ENCODE results near the gene TRIM15. TPM values are rescaled to one million over a fixed set of nuclear protein-coding genes. Genes with fewer than 3 reads are reported as not detected.
"Not testable (repeated sequence)": the region's sequence is repeated elsewhere in the genome, so short reads cannot be mapped to it uniquely, and the experiment has no call there.

TRIM15 gene
- total RNA-seq: not detected in 2 replicates

DNA sequence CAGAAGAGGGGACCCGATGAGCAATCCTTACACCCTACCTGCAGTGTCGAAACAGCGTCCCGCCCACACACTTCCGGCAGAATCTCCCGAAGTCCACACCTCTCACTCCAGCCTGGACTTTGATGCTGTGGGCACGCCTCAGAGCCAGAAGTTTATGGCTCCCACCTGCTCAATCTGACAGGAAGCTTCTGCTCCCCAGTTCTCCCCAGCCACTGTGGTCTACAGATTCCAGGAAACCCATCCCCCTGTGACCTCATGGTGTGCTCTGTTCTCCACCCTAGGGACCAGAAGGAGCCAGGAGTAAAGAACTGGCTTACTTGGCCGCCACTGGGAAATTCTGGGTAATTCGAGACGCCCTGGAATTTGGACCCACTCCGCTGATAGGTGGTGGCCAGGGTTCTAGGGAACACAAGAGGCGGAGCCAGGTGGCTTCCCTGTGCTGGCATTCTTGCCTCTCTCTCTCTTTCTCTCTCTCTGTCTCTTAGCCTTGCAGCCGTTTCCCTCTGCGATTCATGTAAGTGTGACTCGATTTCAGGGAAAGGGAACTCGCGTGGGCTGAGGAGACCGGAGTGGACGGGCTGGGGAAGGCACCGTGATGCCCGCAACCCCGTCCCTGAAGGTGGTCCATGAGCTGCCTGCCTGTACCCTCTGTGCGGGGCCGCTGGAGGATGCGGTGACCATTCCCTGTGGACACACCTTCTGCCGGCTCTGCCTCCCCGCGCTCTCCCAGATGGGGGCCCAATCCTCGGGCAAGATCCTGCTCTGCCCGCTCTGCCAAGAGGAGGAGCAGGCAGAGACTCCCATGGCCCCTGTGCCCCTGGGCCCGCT lies at the start of gene TRIM15:
TSS of gene TRIM15 (plus strand) at position 457 of the 828 bp plus-strand sequence. CDS start at position 596, 139 bp downstream.
- Histone ChIP-seq H2AFZ (ENCODE audit: low read length) (no peak within 1 kb of the TSS), H3K4me2 (ENCODE audit: insufficient read depth, low read length) (no peak within 1 kb of the TSS), H4K20me1 (ENCODE audit: insufficient read depth, low read length) (no peaks in the 10 kb centered on the region), H3K4me1 (ENCODE audit: insufficient read depth, low read length) (no peaks in the 10 kb centered on the region), H3K79me2 (ENCODE audit: insufficient read depth, low read length) (no peaks in the 10 kb centered on the region), H3K4me3 (ENCODE audit: insufficient read depth, low read length) (no peak within 1 kb of the TSS), H3K27me3 (ENCODE audit: insufficient read depth, low read length) (peaks cover 23% of the 10 kb centered on the region), H3K9me3 (ENCODE audit: low read depth, low read length) (no peaks in the 10 kb centered on the region), H3K36me3 (ENCODE audit: insufficient read depth, low read length) (no peaks in the 10 kb centered on the region), H3K27ac (ENCODE audit: low read depth, low read length) (no peak within 1 kb of the TSS)
- no peak for DNase-seq (ENCODE audit: insufficient read length, low spot score, missing footprints)
- TF ChIP-seq, protein P1, sequence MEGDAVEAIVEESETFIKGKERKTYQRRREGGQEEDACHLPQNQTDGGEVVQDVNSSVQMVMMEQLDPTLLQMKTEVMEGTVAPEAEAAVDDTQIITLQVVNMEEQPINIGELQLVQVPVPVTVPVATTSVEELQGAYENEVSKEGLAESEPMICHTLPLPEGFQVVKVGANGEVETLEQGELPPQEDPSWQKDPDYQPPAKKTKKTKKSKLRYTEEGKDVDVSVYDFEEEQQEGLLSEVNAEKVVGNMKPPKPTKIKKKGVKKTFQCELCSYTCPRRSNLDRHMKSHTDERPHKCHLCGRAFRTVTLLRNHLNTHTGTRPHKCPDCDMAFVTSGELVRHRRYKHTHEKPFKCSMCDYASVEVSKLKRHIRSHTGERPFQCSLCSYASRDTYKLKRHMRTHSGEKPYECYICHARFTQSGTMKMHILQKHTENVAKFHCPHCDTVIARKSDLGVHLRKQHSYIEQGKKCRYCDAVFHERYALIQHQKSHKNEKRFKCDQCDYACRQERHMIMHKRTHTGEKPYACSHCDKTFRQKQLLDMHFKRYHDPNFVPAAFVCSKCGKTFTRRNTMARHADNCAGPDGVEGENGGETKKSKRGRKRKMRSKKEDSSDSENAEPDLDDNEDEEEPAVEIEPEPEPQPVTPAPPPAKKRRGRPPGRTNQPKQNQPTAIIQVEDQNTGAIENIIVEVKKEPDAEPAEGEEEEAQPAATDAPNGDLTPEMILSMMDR (IDR thresholded peaks at IDR 0.05; ENCODE audit: extremely low read depth, low read depth, low read length): no peak

DNA sequence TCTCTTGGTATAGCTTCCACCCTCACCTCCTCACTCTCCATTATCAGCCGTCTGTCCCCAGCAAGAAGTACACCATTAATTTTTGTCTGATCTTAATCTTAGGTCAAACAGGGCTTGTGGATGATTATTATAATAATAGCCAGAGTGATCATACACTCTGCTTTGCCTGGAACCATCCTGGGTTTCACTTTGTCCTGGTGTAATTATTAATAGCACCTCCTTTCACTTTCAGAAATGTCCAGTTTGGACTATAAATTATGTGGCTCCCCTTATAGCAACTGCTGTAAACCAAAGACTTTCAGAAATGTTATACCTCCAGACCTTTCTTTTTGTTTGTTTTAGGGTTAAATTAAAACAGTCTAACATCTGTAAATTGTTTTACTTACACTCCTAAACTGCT lies 49.5 kb upstream of the TRIM15 start:
- TF ChIP-seq, protein P1 (IDR thresholded peaks at IDR 0.05; ENCODE audit: extremely low read depth, low read depth, low read length): no peak
- H3K4me2 ChIP-seq (ENCODE audit: insufficient read depth, low read length): no peak overlapping the region
- no peak for DNase-seq (ENCODE audit: insufficient read length, low spot score, missing footprints)
- no peaks in the 10 kb centered on the region for H3K9me3 ChIP-seq (ENCODE audit: low read depth, low read length)
- H3K4me1 ChIP-seq (ENCODE audit: insufficient read depth, low read length): no peaks in the 10 kb centered on the region
- no peaks in the 10 kb centered on the region for H4K20me1 ChIP-seq (ENCODE audit: insufficient read depth, low read length)
- H3K27ac ChIP-seq (ENCODE audit: low read depth, low read length): no peak overlapping the region
- no peaks in the 10 kb centered on the region for H3K79me2 ChIP-seq (ENCODE audit: insufficient read depth, low read length)
- H2AFZ ChIP-seq (ENCODE audit: low read length): no peak overlapping the region
- H3K36me3 ChIP-seq (ENCODE audit: insufficient read depth, low read length): no peaks in the 10 kb centered on the region
- H3K27me3 ChIP-seq (ENCODE audit: insufficient read depth, low read length): peaks cover 51% of the 10 kb centered on the region
- H3K4me3 ChIP-seq (ENCODE audit: insufficient read depth, low read length): no peak overlapping the region

DNA sequence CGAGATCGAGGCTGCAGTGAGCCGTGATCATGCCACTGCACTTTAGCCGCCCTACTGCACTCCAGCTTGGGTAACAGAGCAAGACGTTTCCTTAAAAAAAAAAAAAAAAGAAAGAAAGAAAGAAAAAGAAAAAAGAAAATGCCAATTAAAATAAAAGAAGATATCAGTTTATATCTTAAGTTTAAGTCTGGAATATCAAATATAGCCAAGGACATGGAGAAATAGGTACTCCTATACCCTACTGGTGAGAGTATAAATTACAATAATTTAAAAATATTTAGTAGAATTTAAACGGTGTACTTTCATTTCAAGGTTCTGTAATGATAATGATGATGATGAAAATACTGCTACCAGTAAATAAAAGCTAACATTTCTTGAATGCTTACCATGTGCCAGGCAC lies 46.6 kb upstream of the TRIM15 start:
- Histone ChIP-seq H3K27ac (ENCODE audit: low read depth, low read length) (no peak overlapping the region), H3K4me2 (ENCODE audit: insufficient read depth, low read length) (no peak overlapping the region), H3K4me1 (ENCODE audit: insufficient read depth, low read length) (peaks cover 5% of the 10 kb centered on the region), H3K9me3 (ENCODE audit: low read depth, low read length) (no peaks in the 10 kb centered on the region), H4K20me1 (ENCODE audit: insufficient read depth, low read length) (no peaks in the 10 kb centered on the region), H3K79me2 (ENCODE audit: insufficient read depth, low read length) (no peaks in the 10 kb centered on the region), H2AFZ (ENCODE audit: low read length) (no peak overlapping the region), H3K4me3 (ENCODE audit: insufficient read depth, low read length) (no peak overlapping the region), H3K27me3 (ENCODE audit: insufficient read depth, low read length) (peaks cover 30% of the 10 kb centered on the region), H3K36me3 (ENCODE audit: insufficient read depth, low read length) (no peaks in the 10 kb centered on the region)
- DNase-seq (ENCODE audit: insufficient read length, low spot score, missing footprints): no peak
- TF ChIP-seq, protein P1 (IDR thresholded peaks at IDR 0.05; ENCODE audit: extremely low read depth, low read depth, low read length): peak; percentile 22

DNA sequence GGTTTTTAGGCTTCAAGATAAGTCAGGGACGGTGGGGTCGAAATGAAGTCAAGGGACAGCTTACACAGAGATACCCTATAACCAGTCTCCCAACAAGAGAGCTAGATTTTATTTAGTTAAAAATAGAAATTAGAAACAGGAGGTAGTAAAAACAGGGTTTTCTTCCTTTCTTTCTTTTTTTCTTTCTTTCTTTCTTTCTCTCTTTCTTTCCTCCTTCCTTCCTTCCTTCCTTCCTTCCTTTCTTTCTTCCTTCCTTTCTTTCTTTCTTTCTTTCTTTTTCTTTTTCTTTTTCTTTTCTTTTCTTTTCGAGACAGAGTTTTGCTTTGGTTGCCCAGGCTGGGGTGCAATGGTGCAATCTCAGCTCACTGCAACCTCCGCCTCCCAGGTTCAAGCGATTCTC lies 44.7 kb upstream of the TRIM15 start:
- H3K27ac ChIP-seq (ENCODE audit: low read depth, low read length); H3K79me2 ChIP-seq (ENCODE audit: insufficient read depth, low read length); H3K9me3 ChIP-seq (ENCODE audit: low read depth, low read length); H3K4me3 ChIP-seq (ENCODE audit: insufficient read depth, low read length); H3K4me2 ChIP-seq (ENCODE audit: insufficient read depth, low read length); H3K4me1 ChIP-seq (ENCODE audit: insufficient read depth, low read length); H2AFZ ChIP-seq (ENCODE audit: low read length); DNase-seq (ENCODE audit: insufficient read length, low spot score, missing footprints); H3K36me3 ChIP-seq (ENCODE audit: insufficient read depth, low read length); H4K20me1 ChIP-seq (ENCODE audit: insufficient read depth, low read length): not testable (repeated sequence)
- peaks cover 10% of the 10 kb centered on the region for H3K27me3 ChIP-seq (ENCODE audit: insufficient read depth, low read length)

Data from osteoblast (primary cell).